PFSK-1 (cell line): Measurements from ENCODE around the gene PAOX.

Source experiments
- FOXP2 ChIP-seq: optimal IDR thresholded peaks from 2 replicates; pipeline ENCODE3; 2011; ENCODE audit warnings: borderline replicate concordance, control low read depth, inconsistent platforms; ENCODE audit not compliant: insufficient read depth; ENCODE audit errors: extremely low read length, extremely low read depth
- POLR2AphosphoS5 ChIP-seq: IDR thresholded peaks from 2 replicates; pipeline ENCODE4 v1.6.1; 2012; ENCODE audit warnings: low read depth, mild to moderate bottlenecking, control low read depth, low read length, moderate library complexity
- REST ChIP-seq, 2 experiments: IDR thresholded peaks; 2 replicates each; pipeline versions ENCODE4 v1.6.1 to v1.8.0; 2011 to 2012; ENCODE audit warnings: low read depth in 2 of 2, low read length in 2 of 2, control low read depth in 1 of 2, inconsistent platforms in 1 of 2, mild to moderate bottlenecking in 1 of 2, moderate library complexity in 1 of 2; ENCODE audit not compliant: insufficient read depth in 1 of 2
- SIN3A ChIP-seq: IDR thresholded peaks from 2 replicates; pipeline ENCODE4 v1.6.1; 2012; ENCODE audit warnings: mild to moderate bottlenecking, low read length, moderate library complexity, borderline replicate concordance; ENCODE audit not compliant: insufficient read depth
- TAF1 ChIP-seq: IDR thresholded peaks from 2 replicates; pipeline ENCODE4 v1.6.1; 2012; ENCODE audit warnings: low read length, control low read depth, borderline replicate concordance; ENCODE audit not compliant: insufficient read depth

PAOX gene

GRCh38 chr10:133388973-133389818 lies 10.1 kb downstream of the PAOX start:
- no peak for TF ChIP-seq FOXP2
- TF ChIP-seq REST (IDR thresholded peaks at IDR 0.05; ENCODE audit: insufficient read depth in 1 of 2, low read depth in 2 of 2, low read length in 2 of 2): no peak
- TF ChIP-seq POLR2AphosphoS5: no peak
- TF ChIP-seq SIN3A: no peak
- TF ChIP-seq TAF1: no peak

DNA sequence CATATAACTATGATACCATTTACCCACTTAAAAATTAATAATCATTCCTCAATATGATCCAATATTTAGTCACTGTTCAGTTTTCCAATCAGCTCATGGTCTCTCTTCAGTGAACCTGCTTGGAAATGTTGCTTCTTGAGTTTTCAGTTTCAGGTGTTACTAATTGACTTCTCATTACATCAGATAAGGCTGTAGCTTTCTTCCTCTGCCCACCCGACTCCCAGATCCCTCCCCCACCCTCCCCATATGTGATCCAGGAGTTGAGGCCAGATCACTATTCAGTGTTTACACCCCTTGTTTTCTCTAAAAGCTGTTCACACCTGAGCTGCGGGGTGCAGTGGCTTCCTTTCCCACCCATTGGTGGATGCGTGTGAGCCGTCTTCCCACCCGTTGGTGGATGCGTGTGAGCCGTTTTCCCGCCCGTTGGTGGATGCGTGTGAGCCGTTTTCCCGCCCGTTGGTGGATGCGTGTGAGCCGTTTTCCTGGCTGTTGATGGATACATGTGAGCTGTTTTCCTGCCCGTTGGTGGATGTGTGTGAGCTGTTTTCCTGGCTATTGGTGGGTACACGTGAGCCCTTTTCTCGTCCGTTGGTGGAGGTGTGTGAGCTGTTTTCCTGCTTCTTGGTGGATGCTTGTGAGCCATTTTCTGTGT lies 11.7 kb downstream of the PAOX start:
- no peak for TF ChIP-seq FOXP2
- TF ChIP-seq TAF1: no peak
- no peak for TF ChIP-seq POLR2AphosphoS5
- TF ChIP-seq SIN3A: no peak
- no peak for TF ChIP-seq REST (IDR thresholded peaks at IDR 0.05; ENCODE audit: insufficient read depth in 1 of 2, low read depth in 2 of 2, low read length in 2 of 2)

DNA sequence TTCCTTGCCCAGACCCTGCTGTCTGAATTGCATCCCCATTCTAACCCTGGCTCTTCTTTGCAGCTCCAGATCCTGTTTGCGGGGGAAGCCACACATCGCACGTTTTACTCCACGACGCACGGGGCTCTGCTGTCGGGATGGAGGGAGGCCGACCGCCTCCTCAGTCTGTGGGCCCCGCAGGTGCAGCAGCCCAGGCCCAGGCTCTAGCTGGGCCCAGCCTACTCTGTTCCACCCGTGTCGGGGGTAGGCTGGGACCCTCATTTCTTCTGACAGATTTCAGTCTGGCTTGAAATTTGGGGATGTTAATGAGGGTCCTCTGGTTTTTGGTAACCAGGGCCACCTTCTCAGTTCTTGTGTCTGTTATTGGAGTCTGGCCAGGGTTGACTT lies 12.2 kb downstream of the PAOX start:
- no peak for TF ChIP-seq TAF1
- TF ChIP-seq FOXP2: no peak
- no peak for TF ChIP-seq SIN3A
- TF ChIP-seq REST (IDR thresholded peaks at IDR 0.05; ENCODE audit: insufficient read depth in 1 of 2, low read depth in 2 of 2, low read length in 2 of 2): no peak

- no peak for TF ChIP-seq REST (IDR thresholded peaks at IDR 0.05; ENCODE audit: insufficient read depth in 1 of 2, low read depth in 2 of 2, low read length in 2 of 2)
Observed at GRCh38 chr10:133391761-133392518, 12.9 kb downstream of the PAOX start.
